ENCODE results near the gene CFAP73.
"Not testable (repeated sequence)": the region's sequence is repeated elsewhere in the genome, so short reads cannot be mapped to it uniquely, and the experiment has no call there.

CFAP73 gene

GRCh38 chr12:113115455-113116126, 33.9 kb upstream of the CFAP73 start:
- TF ChIP-seq CTCF (IDR thresholded peaks at IDR 0.05; ENCODE audit: insufficient read depth, low read length, poor library complexity, severe bottlenecking) = no peak
- H3K4me3 ChIP-seq (replicated peaks; ENCODE audit: low read depth, low read length) = no peak overlapping the region
- no peaks in the 10 kb centered on the region for H3K36me3 ChIP-seq (ENCODE audit: control insufficient read depth, insufficient read depth, low read length)
- no peak for DNase-seq (ENCODE audit: extremely low read depth, insufficient read length)
- no peaks in the 10 kb centered on the region; the same call in 1 of the 2 replicates for H3K27me3 ChIP-seq (replicated peaks; ENCODE audit: control insufficient read depth, insufficient read depth, low read length)

GRCh38 chr12:113116875-113117274, 32.6 kb upstream of the CFAP73 start:
- Histone ChIP-seq H3K4me3 (replicated peaks; ENCODE audit: low read depth, low read length) (no peak overlapping the region), H3K27me3 (replicated peaks; ENCODE audit: control insufficient read depth, insufficient read depth, low read length) (peaks cover 2% of the 10 kb centered on the region; the same call in 1 of the 2 replicates), H3K36me3 (ENCODE audit: control insufficient read depth, insufficient read depth, low read length) (no peaks in the 10 kb centered on the region)
- no peak for DNase-seq (ENCODE audit: extremely low read depth, insufficient read length)
- TF ChIP-seq CTCF (IDR thresholded peaks at IDR 0.05; ENCODE audit: insufficient read depth, low read length, poor library complexity, severe bottlenecking) = no peak

- not testable (repeated sequence) for H3K36me3 ChIP-seq (ENCODE audit: control insufficient read depth, insufficient read depth, low read length); H3K4me3 ChIP-seq (replicated peaks; ENCODE audit: low read depth, low read length); H3K27me3 ChIP-seq (replicated peaks; ENCODE audit: control insufficient read depth, insufficient read depth, low read length); DNase-seq (ENCODE audit: extremely low read depth, insufficient read length)
Measured at GRCh38 chr12:113117684-113118083, 31.8 kb upstream of the CFAP73 start.

GRCh38 chr12:113118142-113118541, 31.4 kb upstream of the CFAP73 start:
- peaks cover 2% of the 10 kb centered on the region; the same call in 1 of the 2 replicates for H3K27me3 ChIP-seq (replicated peaks; ENCODE audit: control insufficient read depth, insufficient read depth, low read length)
- H3K36me3 ChIP-seq (ENCODE audit: control insufficient read depth, insufficient read depth, low read length) = no peaks in the 10 kb centered on the region
- DNase-seq (ENCODE audit: extremely low read depth, insufficient read length) = no peak
- no peak for TF ChIP-seq CTCF (IDR thresholded peaks at IDR 0.05; ENCODE audit: insufficient read depth, low read length, poor library complexity, severe bottlenecking)
- no peak overlapping the region for H3K4me3 ChIP-seq (replicated peaks; ENCODE audit: low read depth, low read length)

- TF ChIP-seq CTCF (IDR thresholded peaks at IDR 0.05; ENCODE audit: insufficient read depth, low read length, poor library complexity, severe bottlenecking) = no peak
- H3K4me3 ChIP-seq (replicated peaks; ENCODE audit: low read depth, low read length) = no peak overlapping the region
- peaks cover 2% of the 10 kb centered on the region; the same call in 1 of the 2 replicates for H3K27me3 ChIP-seq (replicated peaks; ENCODE audit: control insufficient read depth, insufficient read depth, low read length)
- no peaks in the 10 kb centered on the region for H3K36me3 ChIP-seq (ENCODE audit: control insufficient read depth, insufficient read depth, low read length)
- no peak for DNase-seq (ENCODE audit: extremely low read depth, insufficient read length)
Measured at GRCh38 chr12:113119980-113120669, 29.4 kb upstream of the CFAP73 start.

- no peak for TF ChIP-seq CTCF (IDR thresholded peaks at IDR 0.05; ENCODE audit: insufficient read depth, low read length, poor library complexity, severe bottlenecking)
- Histone ChIP-seq H3K36me3 (ENCODE audit: control insufficient read depth, insufficient read depth, low read length) (no peaks in the 10 kb centered on the region), H3K4me3 (replicated peaks; ENCODE audit: low read depth, low read length) (no peak overlapping the region), H3K27me3 (replicated peaks; ENCODE audit: control insufficient read depth, insufficient read depth, low read length) (peaks cover 2% of the 10 kb centered on the region; the same call in 1 of the 2 replicates)
- DNase-seq (ENCODE audit: extremely low read depth, insufficient read length) = no peak
Measured at GRCh38 chr12:113120670-113121370, 28.7 kb upstream of the CFAP73 start.
